GM10248 (cell line): ENCODE data around the gene KCNQ2.

Experiments
- CTCF ChIA-PET: fragments of 300-600 bp; sonication (Branson Sonifier 250); formaldehyde crosslinking; extraction: SDS; loops from one replicate; lab custom pipeline; 2021; ENCODE audit warnings: antibody characterized with exemption; lab: Yijun Ruan, JAX
- POLR2A ChIA-PET: fragments of 350-650 bp; sonication (Branson Sonifier 250); formaldehyde crosslinking; extraction: SDS; loops from one replicate; lab custom pipeline; 2020; ENCODE audit warnings: antibody characterized with exemption; lab: Yijun Ruan, JAX
- DNase-seq: peaks from one replicate; pipeline ENCODE4 v3.0.0; 2012; ENCODE audit errors: extremely low spot score
- CTCF ChIP-seq: IDR thresholded peaks from 2 replicates; pipeline ENCODE4 v1.5.1; 2012; ENCODE audit warnings: mild to moderate bottlenecking, low read depth; ENCODE audit errors: extremely low read depth, missing control alignments, control extremely low read depth

Gene KCNQ2

GRCh38 chr20:63356931-63357879 lies 115.2 kb downstream of the KCNQ2 start:
- no peak for DNase-seq
- ChIA-PET CTCF (interaction anchor here (1.9 kb wide), 1 partner anchor 25 kb away, joined by 7 read pairs; no protein-coding TSS in a partner anchor), POLR2A (no interaction called here)
- no peak for TF ChIP-seq CTCF

GRCh38 chr20:63356511-63356910 lies 115.9 kb downstream of the KCNQ2 start:
- ChIA-PET CTCF (no interaction called here), POLR2A (no interaction called here)
- no peak for DNase-seq
- no peak for TF ChIP-seq CTCF

GRCh38 chr20:63355781-63356295 lies 116.6 kb downstream of the KCNQ2 start:
- no peak for TF ChIP-seq CTCF
- DNase-seq, result no peak
- CTCF ChIA-PET, result interaction anchor here (1.4 kb wide), 1 partner anchor 25 kb away, joined by 3 read pairs; no protein-coding TSS in a partner anchor
- POLR2A ChIA-PET, result interaction anchor here (0.5 kb wide), 1 partner anchor 525 kb away, joined by 4 read pairs; no protein-coding TSS in a partner anchor

GRCh38 chr20:63354636-63355350 lies 117.7 kb downstream of the KCNQ2 start:
- CTCF ChIA-PET, result interaction anchor here (1.4 kb wide), 1 partner anchor 26 kb away, joined by 3 read pairs; no protein-coding TSS in a partner anchor
- TF ChIP-seq CTCF, result no peak
- no peak for DNase-seq
- POLR2A ChIA-PET, result no interaction called here

GRCh38 chr20:63352811-63353221 lies 119.6 kb downstream of the KCNQ2 start:
- ChIA-PET POLR2A (no interaction called here), CTCF (no interaction called here)
- no peak for TF ChIP-seq CTCF
- no peak for DNase-seq

GRCh38 chr20:63351811-63352591 lies 120.5 kb downstream of the KCNQ2 start:
- POLR2A ChIA-PET, result no interaction called here
- CTCF ChIA-PET, result no interaction called here
- no peak for TF ChIP-seq CTCF
- no peak for DNase-seq
